Loucy (cell line): ENCODE data around the gene GHDC.
"Not testable (repeated sequence)": the region's sequence is repeated elsewhere in the genome, so short reads cannot be mapped to it uniquely, and the experiment has no call there.

Experiments used
- EZH2phosphoT487 ChIP-seq: fragments of 200-600 bp; IDR thresholded peaks from 2 replicates; pipeline ENCODE4 v1.6.1; 2018; ENCODE audit warnings: antibody characterized with exemption, mild to moderate bottlenecking, moderate library complexity, borderline replicate concordance
- TF ChIP-seq, protein P1 (sequence below): fragments of 200-600 bp; sonication (generic); conservative IDR thresholded peaks from 2 replicates; pipeline ENCODE4 v1.5.1; 2014; ENCODE audit warnings: mild to moderate bottlenecking, antibody characterized with exemption, low read length

DNA sequence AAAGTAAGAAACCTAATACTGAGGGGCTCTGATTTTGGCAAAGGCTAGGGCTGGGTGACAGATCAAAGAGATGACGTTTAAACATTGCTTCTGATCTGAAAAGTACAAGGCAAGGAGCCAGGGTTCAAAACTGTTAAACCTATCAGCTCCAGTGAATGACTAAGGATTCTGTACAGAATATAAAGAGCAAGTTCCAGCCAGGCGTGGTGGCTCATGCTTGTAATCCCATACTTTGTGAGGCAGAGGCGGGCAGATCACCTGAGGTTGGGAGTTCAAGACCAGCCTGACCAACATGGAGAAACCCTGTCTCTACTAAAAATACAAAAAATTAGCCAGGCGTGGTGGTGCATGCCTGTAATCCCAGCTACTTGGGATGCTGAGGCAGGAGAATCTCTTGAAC lies 46.6 kb upstream of the GHDC start:
- TF ChIP-seq, protein P1, sequence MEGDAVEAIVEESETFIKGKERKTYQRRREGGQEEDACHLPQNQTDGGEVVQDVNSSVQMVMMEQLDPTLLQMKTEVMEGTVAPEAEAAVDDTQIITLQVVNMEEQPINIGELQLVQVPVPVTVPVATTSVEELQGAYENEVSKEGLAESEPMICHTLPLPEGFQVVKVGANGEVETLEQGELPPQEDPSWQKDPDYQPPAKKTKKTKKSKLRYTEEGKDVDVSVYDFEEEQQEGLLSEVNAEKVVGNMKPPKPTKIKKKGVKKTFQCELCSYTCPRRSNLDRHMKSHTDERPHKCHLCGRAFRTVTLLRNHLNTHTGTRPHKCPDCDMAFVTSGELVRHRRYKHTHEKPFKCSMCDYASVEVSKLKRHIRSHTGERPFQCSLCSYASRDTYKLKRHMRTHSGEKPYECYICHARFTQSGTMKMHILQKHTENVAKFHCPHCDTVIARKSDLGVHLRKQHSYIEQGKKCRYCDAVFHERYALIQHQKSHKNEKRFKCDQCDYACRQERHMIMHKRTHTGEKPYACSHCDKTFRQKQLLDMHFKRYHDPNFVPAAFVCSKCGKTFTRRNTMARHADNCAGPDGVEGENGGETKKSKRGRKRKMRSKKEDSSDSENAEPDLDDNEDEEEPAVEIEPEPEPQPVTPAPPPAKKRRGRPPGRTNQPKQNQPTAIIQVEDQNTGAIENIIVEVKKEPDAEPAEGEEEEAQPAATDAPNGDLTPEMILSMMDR = not testable (repeated sequence)
- TF ChIP-seq EZH2phosphoT487 = not testable (repeated sequence)
